Stimulated activated CD4-positive, alpha-beta T cell treated with anti-CD3 and anti-CD28 coated beads, Interleukin-15, amount 100 ng/mL, for 1 hour (primary cell): ENCODE results near the gene HRAS.

Experiments
- DNase-seq, 2 donors: peaks; one replicate each; pipeline ENCODE4 v3.0.0-alpha.2; 2020; ENCODE audit warnings: low read depth in 1 of 2, low spot score in 1 of 2

HRAS gene

GRCh38 chr11:554428-555226 lies 19.3 kb upstream of the HRAS start:
- peak; percentile 53 to 66 for DNase-seq

- no peak for DNase-seq
Observed at GRCh38 chr11:553988-554340, 18.6 kb upstream of the HRAS start.

GRCh38 chr11:553083-553987 lies 18.0 kb upstream of the HRAS start:
- DNase-seq, result no peak

- no peak for DNase-seq
Observed at GRCh38 chr11:551596-551995, 16.2 kb upstream of the HRAS start.

GRCh38 chr11:551131-551530 lies 15.8 kb upstream of the HRAS start:
- no peak for DNase-seq

GRCh38 chr11:550746-551085 lies 15.3 kb upstream of the HRAS start:
- DNase-seq, result no peak

GRCh38 chr11:550021-550745 lies 14.8 kb upstream of the HRAS start:
- no peak for DNase-seq

- no peak for DNase-seq
Observed at GRCh38 chr11:548700-549603, 13.6 kb upstream of the HRAS start.

- DNase-seq, result no peak
Observed at GRCh38 chr11:545171-545570, 9.8 kb upstream of the HRAS start.

- no peak for DNase-seq
Observed at GRCh38 chr11:544817-545166, 9.4 kb upstream of the HRAS start.

GRCh38 chr11:541433-541885 lies 6.1 kb upstream of the HRAS start:
- no peak for DNase-seq

- DNase-seq, result no peak
Observed at GRCh38 chr11:540583-541432, 5.4 kb upstream of the HRAS start.

- no peak for DNase-seq
Observed at GRCh38 chr11:539971-540481, 4.7 kb upstream of the HRAS start.

- DNase-seq, result no peak
Observed at GRCh38 chr11:538431-539051, 3.2 kb upstream of the HRAS start.

- no peak for DNase-seq
Observed at GRCh38 chr11:537622-538430, 2.5 kb upstream of the HRAS start.

- peak; percentile 79 to 88 for DNase-seq
Observed at GRCh38 chr11:536841-537621, 1.7 kb upstream of the HRAS start, which contains the start of gene LRRC56. LRRC56 (plus strand) TSS chr11:537527; CDS start chr11:540685, 3,158 bp downstream.

- DNase-seq, result no peak
Observed at GRCh38 chr11:535210-535518, 212 bp downstream of the HRAS start.
